H9 (cell line): ENCODE results near the gene TMEM44. TPM values are rescaled to one million over a fixed set of nuclear protein-coding genes. Genes with fewer than 3 reads are reported as not detected.

Experiments used
- DNase-seq: peaks from one replicate; pipeline ENCODE4 v3.0.0-alpha.2; 2017
- H2AFZ ChIP-seq: one replicate; pipeline ENCODE4 v1.6.1; 2013; ENCODE audit warnings: mild to moderate bottlenecking, low read length, control low read depth, moderate library complexity
- H2AK5ac ChIP-seq: 2 replicates; pipeline ENCODE4 v1.6.1; 2013; ENCODE audit warnings: low read length, control low read depth, mixed read lengths; ENCODE audit not compliant: insufficient read length
- H2BK120ac ChIP-seq: one replicate; pipeline ENCODE4 v1.6.1; 2013; ENCODE audit warnings: low read depth, mild to moderate bottlenecking, low read length, control low read depth, inconsistent platforms; ENCODE audit not compliant: poor library complexity, severe bottlenecking
- H2BK12ac ChIP-seq: 2 replicates; pipeline ENCODE4 v1.6.1; 2013; ENCODE audit warnings: low read length, control low read depth, mixed read lengths, low read depth; ENCODE audit not compliant: insufficient read length
- H2BK15ac ChIP-seq: 2 replicates; pipeline ENCODE4 v1.6.1; 2013; ENCODE audit warnings: low read depth, low read length, control low read depth
- H2BK20ac ChIP-seq: one replicate; pipeline ENCODE4 v1.6.1; 2013; ENCODE audit warnings: low read depth, mild to moderate bottlenecking, low read length, control low read depth, inconsistent platforms; ENCODE audit not compliant: poor library complexity, severe bottlenecking
- H2BK5ac ChIP-seq: 2 replicates; pipeline ENCODE4 v1.6.1; 2013; ENCODE audit warnings: low read length, control low read depth, mixed read lengths; ENCODE audit not compliant: insufficient read length
- H3K14ac ChIP-seq: 2 replicates; pipeline ENCODE4 v1.6.1; 2013; ENCODE audit warnings: low read length, control low read depth; ENCODE audit not compliant: insufficient read depth
- H3K18ac ChIP-seq: 2 replicates; pipeline ENCODE4 v1.6.1; 2013; ENCODE audit warnings: low read depth, mild to moderate bottlenecking, mixed read lengths, low read length, control low read depth; ENCODE audit not compliant: insufficient read length
- H3K23ac ChIP-seq: 2 replicates; pipeline ENCODE4 v1.6.1; 2013; ENCODE audit warnings: low read length, control low read depth, mixed read lengths, low read depth; ENCODE audit not compliant: insufficient read length
- H3K23me2 ChIP-seq: 2 replicates; pipeline ENCODE4 v1.6.1; 2013; ENCODE audit warnings: low read depth, mild to moderate bottlenecking, mixed read lengths, low read length, control low read depth; ENCODE audit not compliant: insufficient read length, poor library complexity, severe bottlenecking
- H3K27ac ChIP-seq: 2 replicates; pipeline ENCODE4 v1.5.1; 2013; ENCODE audit warnings: low read length, control low read depth, mixed read lengths, low read depth; ENCODE audit not compliant: insufficient read length
- H3K27me3 ChIP-seq: 2 replicates; pipeline ENCODE4 v1.6.1; 2013; ENCODE audit warnings: low read length, control low read depth, inconsistent platforms; ENCODE audit not compliant: insufficient read depth
- H3K4ac ChIP-seq: 2 replicates; pipeline ENCODE4 v1.6.1; 2013; ENCODE audit warnings: low read depth, mild to moderate bottlenecking, control low read depth, inconsistent platforms, low read length, moderate library complexity
- H3K4me1 ChIP-seq: 2 replicates; pipeline ENCODE4 v1.6.1; 2013; ENCODE audit warnings: low read length, control low read depth, inconsistent platforms; ENCODE audit not compliant: insufficient read depth
- H3K4me2 ChIP-seq: 2 replicates; pipeline ENCODE4 v1.6.1; 2013; ENCODE audit warnings: low read length, control low read depth, mixed read lengths; ENCODE audit not compliant: insufficient read length, insufficient read depth
- H3K56ac ChIP-seq: 2 replicates; pipeline ENCODE4 v1.6.1; 2013; ENCODE audit warnings: low read depth, mild to moderate bottlenecking, mixed read lengths, low read length, control low read depth; ENCODE audit not compliant: insufficient read length
- H3K79me1 ChIP-seq: 2 replicates; pipeline ENCODE4 v1.6.1; 2013; ENCODE audit warnings: low read depth, mild to moderate bottlenecking, moderate library complexity, low read length, control low read depth, inconsistent platforms; ENCODE audit not compliant: insufficient read depth, poor library complexity, severe bottlenecking
- H3K79me2 ChIP-seq: 2 replicates; pipeline ENCODE4 v1.6.1; 2013; ENCODE audit warnings: low read length, control low read depth, inconsistent platforms; ENCODE audit not compliant: insufficient read depth
- H3K9ac ChIP-seq: 2 replicates; pipeline ENCODE4 v1.6.1; 2013; ENCODE audit warnings: low read length, control low read depth, mixed read lengths; ENCODE audit not compliant: insufficient read length; ENCODE audit errors: extremely low read depth
- H3K9me3 ChIP-seq: one replicate; pipeline ENCODE4 v1.6.1; 2013; ENCODE audit warnings: low read depth, low read length, inconsistent platforms; ENCODE audit not compliant: control insufficient read depth
- H3T11ph ChIP-seq: one replicate; pipeline ENCODE4 v1.6.1; 2013; ENCODE audit warnings: mild to moderate bottlenecking, low read length, control low read depth, inconsistent platforms
- H4K20me1 ChIP-seq: one replicate; pipeline ENCODE4 v1.6.1; 2013; ENCODE audit not compliant: control insufficient read depth, insufficient read length, insufficient read depth
- H4K5ac ChIP-seq: 2 replicates; pipeline ENCODE4 v1.6.1; 2013; ENCODE audit warnings: low read depth, mild to moderate bottlenecking, mixed read lengths, low read length, control low read depth; ENCODE audit not compliant: insufficient read length
- H4K8ac ChIP-seq: replicated peaks from 2 replicates; pipeline ENCODE4 v1.6.1; 2013; ENCODE audit warnings: low read length, control low read depth, mixed read lengths, low read depth; ENCODE audit not compliant: insufficient read length
- H4K91ac ChIP-seq: 2 replicates; pipeline ENCODE4 v1.6.1; 2013; ENCODE audit warnings: low read depth, mild to moderate bottlenecking, moderate library complexity, mixed read lengths, low read length, control low read depth; ENCODE audit not compliant: insufficient read length
- H3K27ac Mint-ChIP-seq, 3 experiments: 2 replicates in 2 of 3; 3 replicates in 1 of 3; pipeline ENCODE4 v1.8.0; 2020 to 2021; ENCODE audit warnings: mixed read lengths in 3 of 3, mild to moderate bottlenecking in 1 of 3, moderate library complexity in 1 of 3
- H3K27me3 Mint-ChIP-seq: 2 replicates; pipeline ENCODE4 v1.8.0; 2021; ENCODE audit warnings: low read depth, mild to moderate bottlenecking, moderate library complexity, mixed read lengths
- H3K36me3 Mint-ChIP-seq, 3 experiments: 2 replicates in 2 of 3; 3 replicates in 1 of 3; pipeline ENCODE4 v1.8.0; 2020 to 2021; ENCODE audit warnings: low read depth in 3 of 3, mixed read lengths in 3 of 3; ENCODE audit not compliant: insufficient read depth in 1 of 3
- H3K4me1 Mint-ChIP-seq, 2 experiments: 2 replicates each; pipeline ENCODE4 v1.8.0; 2020; ENCODE audit warnings: mixed read lengths in 2 of 2
- H3K4me3 Mint-ChIP-seq, 2 experiments: 2 replicates in 1 of 2; 3 replicates in 1 of 2; pipeline ENCODE4 v1.8.0; 2020 to 2021; ENCODE audit warnings: mild to moderate bottlenecking in 2 of 2, mixed read lengths in 2 of 2, moderate library complexity in 1 of 2
- H3K9me3 Mint-ChIP-seq, 2 experiments: 2 replicates in 1 of 2; 3 replicates in 1 of 2; pipeline ENCODE4 v1.8.0; 2020; ENCODE audit warnings: mild to moderate bottlenecking in 2 of 2, mixed read lengths in 2 of 2, moderate library complexity in 1 of 2
- WGBS: extraction: QIAGEN DNeasy Blood & Tissue Kit; methylation state at CpG from one replicate; pipeline ENCODE4 v1.1.7; 2013; ENCODE audit warnings: missing lambda C conversion rate, low lambda C conversion rate, mixed read lengths; ENCODE audit not compliant: insufficient read length; ENCODE audit errors: extremely low coverage; 5-methylcytosine and 5-hydroxymethylcytosine counted together
- total RNA-seq: library from RNA; stranded (reverse); gene quantifications from 2 replicates; pipeline ENCODE4 v1.2.1, GENCODE V29; 2021
- TF ChIP-seq, protein P1 (sequence below): fragments of 200-600 bp; sonication (generic); conservative IDR thresholded peaks from 3 replicates; pipeline ENCODE4 v1.8.0; 2021; ENCODE audit warnings: antibody characterized with exemption, mild to moderate bottlenecking

The TMEM44 gene
- total RNA-seq, 1 experiment from 2014 or later: 19.8 TPM

DNA sequence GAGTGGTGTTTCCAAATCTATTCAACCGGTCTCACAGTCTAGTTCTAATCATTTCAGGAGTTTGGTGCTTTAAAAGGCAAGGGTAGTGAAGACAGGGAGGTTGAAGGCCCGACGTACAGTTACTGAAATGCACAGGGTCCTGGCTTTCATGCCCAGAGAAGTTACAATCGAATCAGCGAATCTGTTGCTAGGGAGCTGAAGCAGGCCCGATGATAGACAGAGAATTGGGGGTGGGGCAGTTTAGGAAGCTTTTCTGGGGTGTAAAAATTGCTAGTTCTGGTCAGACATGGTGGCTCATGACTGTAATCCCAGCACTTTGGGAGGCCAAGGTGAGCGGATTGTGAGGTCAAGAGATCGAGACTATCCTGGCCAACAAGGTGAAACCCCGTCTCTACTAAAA is 83.4 kb downstream of the TMEM44 start:
- Histone ChIP-seq H2AK5ac (no peak overlapping the region), H3K9me3 (no peaks in the 10 kb centered on the region), H3K56ac (no peak overlapping the region), H3K4ac (no peak overlapping the region), H4K8ac (no peak overlapping the region), H2BK15ac (no peak overlapping the region), H4K20me1 (no peaks in the 10 kb centered on the region), H3K23ac (no peak overlapping the region), H4K91ac (no peak overlapping the region), H2BK12ac (no peak overlapping the region), H3K4me1 (no peaks in the 10 kb centered on the region), H3T11ph (no peak overlapping the region), H3K14ac (no peak overlapping the region), H3K79me1 (no peaks in the 10 kb centered on the region), H2BK120ac (no peak overlapping the region), H3K27ac (no peak overlapping the region), H3K79me2 (no peaks in the 10 kb centered on the region), H3K27me3 (no peaks in the 10 kb centered on the region), H4K5ac (no peak overlapping the region), H2BK5ac (no peak overlapping the region), H3K4me2 (no peak overlapping the region), H3K18ac (no peak overlapping the region), H2BK20ac (no peak overlapping the region), H2AFZ (no peak overlapping the region), H3K9ac (no peak overlapping the region), H3K23me2 (no peaks in the 10 kb centered on the region)
- no peak for DNase-seq
- peak overlapping the region in 1 of 3 experiments; percentile 63; a peak in 1 of 7 replicates for H3K27ac Mint-ChIP-seq
- H3K36me3 Mint-ChIP-seq: peaks cover 0 to 12% (median 2%) of the 10 kb centered on the region in 3 experiments; a peak in 4 of 7 replicates
- H3K27me3 Mint-ChIP-seq: no peaks in the 10 kb centered on the region; the same call in 1 of the 2 replicates
- peaks cover 10 to 12% of the 10 kb centered on the region in 2 experiments for H3K9me3 Mint-ChIP-seq
- H3K4me1 Mint-ChIP-seq: 0 out of 4 replicates have a peak, but pooled peaks cover 0 to 3% of the 10 kb centered on the region in 2 experiments
- no peak overlapping the region for H3K4me3 Mint-ChIP-seq
- TF ChIP-seq, protein P1, sequence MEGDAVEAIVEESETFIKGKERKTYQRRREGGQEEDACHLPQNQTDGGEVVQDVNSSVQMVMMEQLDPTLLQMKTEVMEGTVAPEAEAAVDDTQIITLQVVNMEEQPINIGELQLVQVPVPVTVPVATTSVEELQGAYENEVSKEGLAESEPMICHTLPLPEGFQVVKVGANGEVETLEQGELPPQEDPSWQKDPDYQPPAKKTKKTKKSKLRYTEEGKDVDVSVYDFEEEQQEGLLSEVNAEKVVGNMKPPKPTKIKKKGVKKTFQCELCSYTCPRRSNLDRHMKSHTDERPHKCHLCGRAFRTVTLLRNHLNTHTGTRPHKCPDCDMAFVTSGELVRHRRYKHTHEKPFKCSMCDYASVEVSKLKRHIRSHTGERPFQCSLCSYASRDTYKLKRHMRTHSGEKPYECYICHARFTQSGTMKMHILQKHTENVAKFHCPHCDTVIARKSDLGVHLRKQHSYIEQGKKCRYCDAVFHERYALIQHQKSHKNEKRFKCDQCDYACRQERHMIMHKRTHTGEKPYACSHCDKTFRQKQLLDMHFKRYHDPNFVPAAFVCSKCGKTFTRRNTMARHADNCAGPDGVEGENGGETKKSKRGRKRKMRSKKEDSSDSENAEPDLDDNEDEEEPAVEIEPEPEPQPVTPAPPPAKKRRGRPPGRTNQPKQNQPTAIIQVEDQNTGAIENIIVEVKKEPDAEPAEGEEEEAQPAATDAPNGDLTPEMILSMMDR: no peak
- WGBS: no CpG with 5 or more reads among the region's 9 CpGs
